Renal cortex interstitium (tissue), 15 donors: ENCODE results near the gene ST14. TPM values are rescaled to one million over a fixed set of nuclear protein-coding genes. Genes with fewer than 3 reads are reported as not detected.

Experiments
- DNase-seq, 11 donors: peaks; one replicate each; pipeline ENCODE4 v3.0.0-alpha.2; 2013; ENCODE audit warnings: low read depth in 9 of 11, low spot score in 4 of 11; ENCODE audit errors: extremely low read depth in 1 of 11
- long read RNA-seq, 16 experiments: transcript quantifications; one replicate each; lab custom pipeline, GENCODE V29; 2026
- polyA plus RNA-seq, 3 donors: library from polyadenylated mRNA; unstranded; fragments of 120-200 nt; gene quantifications; one replicate each; pipeline ENCODE4 v1.2.1, GENCODE V29; 2013; ENCODE audit not compliant: insufficient read length in 3 of 3

ST14 gene
- 10 to 100 TPM; 22.9 to 43.1 (median 29.6) TPM for polyA plus RNA-seq
- long read RNA-seq, donor 1, partial matches to known transcripts = 5 of 7 reads
- long read RNA-seq, donor 1, other reads (novel, unspliced or antisense) = 0 of 7 reads
- long read RNA-seq, donor 2, partial matches to known transcripts = 5 of 6 reads
- long read RNA-seq, donor 2, other reads (novel, unspliced or antisense) = 0 of 6 reads
- long read RNA-seq, donor 3, transcript ST14-201 (19 exons, 3,539 nt) = major isoform, 9 of 20 reads
- long read RNA-seq, donor 3, partial matches to known transcripts = 11 of 20 reads
- long read RNA-seq, donor 3, other reads (novel, unspliced or antisense) = 0 of 20 reads
- long read RNA-seq, donor 4, transcript ST14-201 (19 exons, 3,539 nt) = major isoform, 8 of 21 reads
- long read RNA-seq, donor 4, partial matches to known transcripts = 13 of 21 reads
- long read RNA-seq, donor 4, other reads (novel, unspliced or antisense) = 0 of 21 reads
- long read RNA-seq, donor 5 = 0 reads
- long read RNA-seq, donor 6, partial matches to known transcripts = 51 of 54 reads
- long read RNA-seq, donor 6, other reads (novel, unspliced or antisense) = 0 of 54 reads
- long read RNA-seq, donor 7, partial matches to known transcripts = 21 of 24 reads
- long read RNA-seq, donor 7, other reads (novel, unspliced or antisense) = 0 of 24 reads
- long read RNA-seq, donor 8, transcript ST14-201 (19 exons, 3,539 nt) = major isoform, 7 of 54 reads
- long read RNA-seq, donor 8, partial matches to known transcripts = 46 of 54 reads
- long read RNA-seq, donor 8, other reads (novel, unspliced or antisense) = 0 of 54 reads
- long read RNA-seq, donor 9, transcript ST14-201 (19 exons, 3,539 nt) = major isoform, 6 of 11 reads
- long read RNA-seq, donor 9, partial matches to known transcripts = 5 of 11 reads
- long read RNA-seq, donor 9, other reads (novel, unspliced or antisense) = 0 of 11 reads
- long read RNA-seq, donor 10, transcript ST14-201 (19 exons, 3,539 nt) = major isoform, 7 of 79 reads
- long read RNA-seq, donor 10, partial matches to known transcripts = 72 of 79 reads
- long read RNA-seq, donor 10, other reads (novel, unspliced or antisense) = 0 of 79 reads
- long read RNA-seq, donor 11, partial matches to known transcripts = 0 of 3 reads
- long read RNA-seq, donor 11, other reads (novel, unspliced or antisense) = 0 of 3 reads
- long read RNA-seq, donor 12, partial matches to known transcripts = 5 of 6 reads
- long read RNA-seq, donor 12, other reads (novel, unspliced or antisense) = 0 of 6 reads
- long read RNA-seq, donor 13 = 0 reads
- long read RNA-seq, donor 14, transcript ST14-201 (19 exons, 3,539 nt) = major isoform, 5 of 5 reads
- long read RNA-seq, donor 14, partial matches to known transcripts = 0 of 5 reads
- long read RNA-seq, donor 14, other reads (novel, unspliced or antisense) = 0 of 5 reads
- long read RNA-seq, donor 15, partial matches to known transcripts = 10 of 11 reads
- long read RNA-seq, donor 15, other reads (novel, unspliced or antisense) = 0 of 11 reads
- long read RNA-seq, donor 16, transcript ST14-201 (19 exons, 3,539 nt) = major isoform, 20 of 46 reads
- long read RNA-seq, donor 16, partial matches to known transcripts = 26 of 46 reads
- long read RNA-seq, donor 16, other reads (novel, unspliced or antisense) = 0 of 46 reads

DNA sequence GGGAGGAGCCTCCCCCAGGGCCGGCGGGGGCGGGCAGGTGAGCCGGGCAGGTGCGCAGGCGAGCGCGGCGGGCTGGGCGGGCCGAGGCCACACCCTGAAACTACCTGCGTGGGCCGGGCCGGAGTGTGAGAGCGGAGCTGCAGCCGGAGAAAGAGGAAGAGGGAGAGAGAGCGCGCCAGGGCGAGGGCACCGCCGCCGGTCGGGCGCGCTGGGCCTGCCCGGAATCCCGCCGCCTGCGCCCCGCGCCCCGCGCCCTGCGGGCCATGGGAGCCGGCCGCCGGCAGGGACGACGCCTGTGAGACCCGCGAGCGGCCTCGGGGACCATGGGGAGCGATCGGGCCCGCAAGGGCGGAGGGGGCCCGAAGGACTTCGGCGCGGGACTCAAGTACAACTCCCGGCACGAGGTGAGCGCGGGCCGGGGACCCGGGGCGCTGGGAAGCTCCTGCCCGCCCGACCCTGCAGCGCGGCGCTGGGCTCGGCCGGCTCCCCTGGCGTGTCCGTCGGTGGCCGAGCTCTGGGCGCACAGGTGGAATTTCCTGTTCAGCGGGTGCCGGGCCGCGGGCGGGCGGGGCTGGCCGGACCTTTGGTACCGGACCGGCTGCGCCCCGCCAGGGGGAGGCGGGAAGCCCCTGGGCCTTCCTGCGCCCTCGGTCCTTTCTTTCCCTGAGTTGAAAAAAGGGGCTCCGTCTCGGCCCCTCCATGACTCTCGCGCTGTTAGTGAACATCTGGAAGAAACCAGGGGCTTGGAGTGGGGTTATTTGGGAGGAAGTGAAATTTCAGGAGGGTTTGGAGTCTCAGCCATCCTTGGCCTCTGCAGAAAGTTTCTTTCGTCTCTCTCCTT, at the start of gene ST14:
TSS of gene ST14 (plus strand) at position 126 of the 841 bp plus-strand sequence. CDS start at position 324, 198 bp downstream.
- DNase-seq = no peak

GRCh38 chr11:130110339-130111108, 49.1 kb upstream of the ST14 start:
- DNase-seq = no peak

GRCh38 chr11:130112071-130112830, 47.3 kb upstream of the ST14 start:
- no peak for DNase-seq

DNA sequence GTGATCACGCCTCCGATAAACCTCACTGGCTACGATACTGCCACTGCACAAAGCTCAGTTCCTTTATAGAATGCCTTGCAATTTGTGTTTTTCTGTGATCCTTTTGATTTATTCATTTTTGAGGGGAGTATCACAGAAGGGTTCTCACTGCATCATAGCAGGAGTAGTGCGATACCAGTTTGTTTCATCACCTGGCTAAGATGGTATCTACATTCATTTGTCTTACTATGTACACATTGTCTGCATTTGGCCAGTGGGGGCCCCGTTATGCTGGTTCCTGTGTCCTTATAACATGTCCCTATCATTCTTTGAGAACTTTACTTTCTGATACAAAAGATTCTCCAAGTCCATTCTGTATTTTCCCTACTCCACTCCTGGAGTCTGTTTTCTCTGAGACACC, 45.3 kb upstream of the ST14 start:
- no peak for DNase-seq

GRCh38 chr11:130114726-130115125, 44.9 kb upstream of the ST14 start:
- no peak for DNase-seq

DNA sequence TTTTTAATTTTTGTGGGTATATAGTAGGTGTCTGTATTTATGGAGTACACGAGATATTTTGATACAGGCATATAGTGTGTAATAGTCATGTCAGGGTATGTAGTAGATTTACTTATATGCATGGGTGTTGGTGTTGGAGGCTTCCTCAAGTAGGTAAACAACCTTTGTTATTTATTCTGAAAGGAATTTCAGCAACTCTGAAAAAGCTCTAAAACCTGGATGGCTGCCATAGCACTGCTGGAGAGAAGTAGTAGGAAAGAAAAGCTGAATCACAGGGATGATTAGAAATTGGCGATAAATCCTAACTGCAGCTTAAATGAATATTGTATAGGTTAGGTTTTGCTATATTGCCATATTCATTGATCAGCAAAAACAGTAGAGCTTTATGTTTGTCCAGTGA, 44.4 kb upstream of the ST14 start:
- no peak for DNase-seq

- DNase-seq = no peak
Measured at GRCh38 chr11:130118165-130118564, 41.4 kb upstream of the ST14 start.

- DNase-seq = no peak
Measured at GRCh38 chr11:130118636-130119387, 40.8 kb upstream of the ST14 start.

GRCh38 chr11:130120045-130120444, 39.5 kb upstream of the ST14 start:
- DNase-seq = no peak

DNA sequence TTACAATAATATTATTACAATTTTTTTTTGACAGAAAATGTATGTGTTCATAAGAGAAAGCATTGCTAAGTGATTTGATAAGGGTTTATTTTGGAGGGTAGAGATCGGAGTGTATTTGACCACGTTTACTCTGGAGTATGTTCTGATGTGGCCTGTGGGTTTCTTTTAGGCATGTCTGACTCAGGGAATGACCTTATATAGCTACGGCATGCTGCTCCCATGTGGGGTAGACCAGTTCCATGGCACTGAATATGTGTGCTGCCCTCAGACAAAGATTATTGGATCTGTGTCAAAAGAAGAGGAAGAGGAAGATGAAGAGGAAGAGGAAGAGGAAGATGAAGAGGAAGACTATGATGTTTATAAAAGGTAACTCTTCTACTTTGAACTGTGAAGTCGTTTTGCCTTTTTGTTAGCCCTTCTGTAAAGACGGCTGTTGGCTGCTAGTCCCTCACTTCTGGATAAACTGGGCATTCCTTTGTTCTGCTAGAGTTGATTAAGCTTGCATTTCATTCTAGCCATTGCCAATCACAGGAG, 38.1 kb upstream of the ST14 start:
- DNase-seq = no peak

GRCh38 chr11:130122141-130122575, 37.4 kb upstream of the ST14 start:
- DNase-seq = no peak

DNA sequence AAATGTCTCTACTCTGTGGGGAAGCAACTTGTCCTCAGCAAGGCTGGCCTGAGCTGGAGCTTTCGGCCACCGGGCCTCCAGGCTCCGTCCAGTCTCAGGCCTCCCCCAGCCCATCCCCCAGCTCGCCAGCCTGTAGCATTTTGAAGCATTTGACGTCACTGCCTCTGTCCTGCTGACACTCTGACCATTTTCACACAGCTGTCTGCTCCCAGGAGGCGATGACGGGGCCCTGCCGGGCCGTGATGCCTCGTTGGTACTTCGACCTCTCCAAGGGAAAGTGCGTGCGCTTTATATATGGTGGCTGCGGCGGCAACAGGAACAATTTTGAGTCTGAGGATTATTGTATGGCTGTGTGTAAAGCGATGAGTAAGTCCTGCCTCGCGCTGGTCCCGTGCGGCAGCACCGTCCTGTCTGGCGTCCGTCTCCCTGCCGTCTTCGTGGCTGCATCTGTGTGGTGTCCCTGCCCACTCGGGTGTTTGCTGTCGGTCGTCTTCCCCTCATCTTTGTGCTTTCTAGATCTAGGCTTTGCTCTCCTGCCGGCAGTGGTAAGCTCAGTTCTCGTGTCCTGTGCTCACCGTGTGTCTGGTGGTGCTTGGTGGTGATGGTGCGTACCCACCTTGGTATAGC, 36.1 kb upstream of the ST14 start:
- DNase-seq = no peak

DNA sequence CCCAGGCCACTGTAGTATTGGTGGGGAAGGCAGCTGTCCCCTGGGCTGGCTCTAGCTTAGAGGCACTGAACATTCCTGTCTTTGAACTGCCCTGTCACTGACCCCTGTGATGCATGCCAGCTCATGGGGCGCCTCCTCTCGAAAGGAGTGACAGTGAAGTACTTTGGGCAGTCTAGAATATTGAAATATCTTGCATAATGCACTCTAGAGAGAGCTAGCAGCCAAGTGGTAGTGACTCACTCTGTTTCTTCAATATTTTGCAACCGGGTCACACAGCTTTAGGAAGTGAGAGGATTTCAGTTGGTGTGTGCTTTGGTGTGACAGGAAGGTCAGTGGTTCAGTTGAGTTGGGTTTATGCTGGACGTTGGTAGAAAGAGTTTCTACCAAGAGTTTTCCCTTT, 35.5 kb upstream of the ST14 start:
- DNase-seq = no peak

GRCh38 chr11:130125638-130126037, 33.9 kb upstream of the ST14 start:
- no peak for DNase-seq

GRCh38 chr11:130126516-130126915, 33.1 kb upstream of the ST14 start:
- no peak for DNase-seq
